NCI-H1105 treated with DMSO at 0.1 percent for 48 hours (cell line): Measurements from ENCODE around the gene ZNF341.
"Not testable (repeated sequence)": the region's sequence is repeated elsewhere in the genome, so short reads cannot be mapped to it uniquely, and the experiment has no call there.

Experiments used
- DNase-seq: peaks from one replicate; lab custom pipeline; 2025; lab: John Stamatoyannopoulos, UW

The ZNF341 gene

GRCh38 chr20:33770005-33770404 lies 38.2 kb downstream of the ZNF341 start:
- DNase-seq, result no peak

- DNase-seq, result no peak
Observed at GRCh38 chr20:33771938-33772337, 40.1 kb downstream of the ZNF341 start.

- no peak for DNase-seq
Observed at GRCh38 chr20:33772439-33772838, 40.6 kb downstream of the ZNF341 start.

- no peak for DNase-seq
Observed at GRCh38 chr20:33773412-33774089, 41.8 kb downstream of the ZNF341 start.

- DNase-seq, result no peak
Observed at GRCh38 chr20:33777816-33778215, 46.0 kb downstream of the ZNF341 start.

- no peak for DNase-seq
Observed at GRCh38 chr20:33781133-33781532, 49.3 kb downstream of the ZNF341 start.

- no peak for DNase-seq
Observed at GRCh38 chr20:33781945-33782344, 50.1 kb downstream of the ZNF341 start.

- no peak for DNase-seq
Observed at GRCh38 chr20:33783256-33783655, 51.5 kb downstream of the ZNF341 start.

- DNase-seq, result no peak
Observed at GRCh38 chr20:33783818-33784217, 52.0 kb downstream of the ZNF341 start.

- DNase-seq, result no peak
Observed at GRCh38 chr20:33784225-33784624, 52.4 kb downstream of the ZNF341 start.

- no peak for DNase-seq
Observed at GRCh38 chr20:33785503-33785902, 53.7 kb downstream of the ZNF341 start.

- DNase-seq, result no peak
Observed at GRCh38 chr20:33787253-33787891, 55.6 kb downstream of the ZNF341 start.

- DNase-seq, result no peak
Observed at GRCh38 chr20:33788351-33789049, 56.7 kb downstream of the ZNF341 start.

- no peak for DNase-seq
Observed at GRCh38 chr20:33789109-33789857, 57.5 kb downstream of the ZNF341 start.

- no peak for DNase-seq
Observed at GRCh38 chr20:33789858-33790182, 58.0 kb downstream of the ZNF341 start.

- DNase-seq, result peak; percentile 74
Observed at GRCh38 chr20:33790566-33790965, 58.8 kb downstream of the ZNF341 start.

- no peak for DNase-seq
Observed at GRCh38 chr20:33791021-33791420, 59.2 kb downstream of the ZNF341 start.

GRCh38 chr20:33791540-33791939 lies 59.7 kb downstream of the ZNF341 start:
- no peak for DNase-seq

GRCh38 chr20:33791959-33792597 lies 60.3 kb downstream of the ZNF341 start:
- DNase-seq, result no peak

- DNase-seq, result not testable (repeated sequence)
Observed at GRCh38 chr20:33792598-33792989, 60.8 kb downstream of the ZNF341 start.

- DNase-seq, result no peak
Observed at GRCh38 chr20:33793011-33793931, 61.5 kb downstream of the ZNF341 start.
